A549 (cell line): Measurements from ENCODE around the gene FXYD3. TPM values are rescaled to one million over a fixed set of nuclear protein-coding genes. Genes with fewer than 3 reads are reported as not detected.

Experiments used
- ATAC-seq, 2 experiments: fragments of 200-7000 bp in 1 of 2; fragments of >200 bp in 1 of 2; cut with Nextera tagmentation in 1 of 2; cut with Tn5 transposase in 1 of 2; 3 replicates each; pipeline versions ENCODE4 v1.8.0 to v1.9.1; 2018 to 2020; ENCODE audit warnings: mild to moderate bottlenecking in 1 of 2, moderate library complexity in 1 of 2
- CTCF ChIA-PET: fragments of 300-600 bp; sonication (Branson Sonifier 250); formaldehyde crosslinking; extraction: SDS; loops from one replicate; lab custom pipeline; 2021; ENCODE audit warnings: antibody characterized with exemption, inconsistent platforms; lab: Yijun Ruan, JAX
- POLR2A ChIA-PET: fragments of 350-600 bp; formaldehyde crosslinking; extraction: SDS; loops from one replicate; lab custom pipeline; 2021; ENCODE audit warnings: antibody characterized with exemption, inconsistent platforms; lab: Yijun Ruan, JAX
- DNase-seq, 2 experiments: peaks; one replicate each; pipeline versions ENCODE4 v3.0.0 to v3.0.0-alpha.2; 2011 to 2016; ENCODE audit warnings: low read depth in 1 of 2, low spot score in 1 of 2
- FAIRE-seq: peaks from 2 replicates; lab custom pipeline; 2011; peaks lifted over from hg19 to GRCh38; lab: Jason Lieb, UNC
- H3K27ac ChIP-seq, 2 experiments: fragments of >200 bp; sonication (Bioruptor Twin); formaldehyde crosslinking; 3 replicates each; pipeline ENCODE4 v1.5.1; 2016 to 2017
- H3K4me1 ChIP-seq: fragments of >200 bp; sonication (Bioruptor Twin); formaldehyde crosslinking; 3 replicates; pipeline ENCODE4 v1.6.1; 2016
- H3K4me2 ChIP-seq: fragments of >200 bp; sonication (Bioruptor Twin); formaldehyde crosslinking; 3 replicates; pipeline ENCODE4 v1.6.1; 2016
- H3K4me3 ChIP-seq: fragments of >200 bp; sonication (Bioruptor Twin); formaldehyde crosslinking; 3 replicates; pipeline ENCODE4 v1.5.1; 2016
- H3K9me3 ChIP-seq: fragments of >200 bp; sonication (Bioruptor Twin); formaldehyde crosslinking; 3 replicates; pipeline ENCODE4 v1.6.1; 2016
- BHLHE40 ChIP-seq: IDR thresholded peaks from 2 replicates; pipeline ENCODE4 v1.6.1; 2012; ENCODE audit warnings: low read depth, low read length, inconsistent platforms
- CBX2 ChIP-seq: fragments of 200-600 bp; sonication (generic); IDR thresholded peaks from 2 replicates; pipeline ENCODE4 v1.6.1; 2016; ENCODE audit warnings: low read depth, mild to moderate bottlenecking, borderline replicate concordance
- CEBPB ChIP-seq, 2 experiments: fragments of >200 bp in 1 of 2; sonication (Bioruptor Twin) in 1 of 2; formaldehyde crosslinking in 1 of 2; IDR thresholded peaks; 2 replicates each; pipeline ENCODE4 v1.6.1; 2012 to 2016
- CHD2 ChIP-seq: fragments of 150-350 bp; IDR thresholded peaks from 2 replicates; pipeline ENCODE4 v1.6.1; 2014; ENCODE audit warnings: low read length; ENCODE audit not compliant: partially characterized antibody
- EHF ChIP-seq: fragments of 250-450 bp; sonication (Bioruptor Pico); IDR thresholded peaks from 2 replicates; pipeline ENCODE4 v1.5.0; 2020; ENCODE audit warnings: mild to moderate bottlenecking
- EP300 ChIP-seq, 2 experiments: fragments of >200 bp; sonication (Bioruptor Twin); formaldehyde crosslinking; IDR thresholded peaks; 2 replicates in 1 of 2; 3 replicates in 1 of 2; pipeline ENCODE4 v1.6.1; 2016 to 2017
- FOSB ChIP-seq: fragments of 250-450 bp; sonication (Bioruptor Pico); IDR thresholded peaks from 2 replicates; pipeline ENCODE4 v1.5.0; 2020; ENCODE audit warnings: mild to moderate bottlenecking, moderate library complexity
- FOSL2 ChIP-seq, 2 experiments: fragments of 450-650 bp in 1 of 2; fragments of >200 bp in 1 of 2; sonication (Bioruptor Twin) in 1 of 2; formaldehyde crosslinking; IDR thresholded peaks; 2 replicates each; pipeline versions ENCODE4 v1.5.0 to v1.6.1; 2016 to 2020; ENCODE audit warnings: mild to moderate bottlenecking in 1 of 2, moderate library complexity in 1 of 2
- FOXS1 ChIP-seq: fragments of 250-450 bp; sonication (Bioruptor Pico); IDR thresholded peaks from 2 replicates; pipeline ENCODE4 v1.5.0; 2020; ENCODE audit warnings: mild to moderate bottlenecking, moderate library complexity
- GATA3 ChIP-seq: IDR thresholded peaks from 2 replicates; pipeline ENCODE4 v1.6.1; 2012; ENCODE audit warnings: borderline replicate concordance
- HEYL ChIP-seq: fragments of 250-450 bp; sonication (Bioruptor Pico); IDR thresholded peaks from 2 replicates; pipeline ENCODE4 v1.8.0; 2021; ENCODE audit warnings: mild to moderate bottlenecking, moderate library complexity
- HOXB5 ChIP-seq: fragments of 250-450 bp; sonication (Bioruptor Pico); IDR thresholded peaks from 2 replicates; pipeline ENCODE4 v1.5.0; 2020; ENCODE audit warnings: mild to moderate bottlenecking, moderate library complexity
- JUNB ChIP-seq: fragments of >200 bp; sonication (Bioruptor Twin); formaldehyde crosslinking; IDR thresholded peaks from 2 replicates; pipeline ENCODE4 v1.6.1; 2016
- KDM1A ChIP-seq: fragments of 200-600 bp; sonication (generic); IDR thresholded peaks from 2 replicates; pipeline ENCODE4 v1.6.1; 2016; ENCODE audit warnings: low read depth, mild to moderate bottlenecking
- MYC ChIP-seq: IDR thresholded peaks from 2 replicates; pipeline ENCODE4 v1.6.1; 2012; ENCODE audit warnings: mild to moderate bottlenecking, inconsistent platforms, low read length, improper control_type of control experiment, borderline replicate concordance
- RAD21 ChIP-seq, 2 experiments: fragments of >200 bp in 1 of 2; sonication (Bioruptor Twin) in 1 of 2; formaldehyde crosslinking in 1 of 2; IDR thresholded peaks in 1 of 2; conservative IDR thresholded peaks in 1 of 2; 2 replicates in 1 of 2; 3 replicates in 1 of 2; pipeline ENCODE4 v1.6.1; 2012 to 2018; ENCODE audit warnings: inconsistent platforms in 1 of 2
- TP53 ChIP-seq: fragments of 250-450 bp; sonication (Bioruptor Pico); IDR thresholded peaks from 2 replicates; pipeline ENCODE4 v1.5.0; 2021; ENCODE audit warnings: mild to moderate bottlenecking, moderate library complexity
- ZC3H11A ChIP-seq: fragments of 450-650 bp; IDR thresholded peaks from 2 replicates; pipeline ENCODE4 v1.6.1; 2014; ENCODE audit warnings: antibody characterized with exemption, mild to moderate bottlenecking
- ZFP36 ChIP-seq: fragments of 450-650 bp; IDR thresholded peaks from 2 replicates; pipeline ENCODE4 v1.6.1; 2014; ENCODE audit warnings: borderline replicate concordance; ENCODE audit not compliant: partially characterized antibody
- WGBS: methylation state at CpG from one replicate; pipeline ENCODE4 v1.1.6; 2017; ENCODE audit errors: missing lambda C conversion rate; 5-methylcytosine and 5-hydroxymethylcytosine counted together
- polyA plus RNA-seq, 4 experiments: library from polyadenylated mRNA; depleted of rRNA in 3 of 4; stranded (reverse); fragments of >200 nt; fragmentation: RNase III in 1 of 4; extraction: RNeasy Plus Mini Kit Qiagen cat#74134 plus additional on column Dnase treatment in 1 of 4; gene quantifications; 2 replicates in 3 of 4; 3 replicates in 1 of 4; pipeline ENCODE4 v1.2.3, GENCODE V29; 2011 to 2017
- TF ChIP-seq, protein P1 (sequence below): IDR thresholded peaks from 2 replicates; pipeline ENCODE4 v1.6.1; 2012
- TF ChIP-seq, protein P2 (sequence below): fragments of 250-450 bp; sonication (Bioruptor Pico); IDR thresholded peaks from 2 replicates; pipeline ENCODE4 v1.5.0; 2020; ENCODE audit warnings: low read depth, mild to moderate bottlenecking, moderate library complexity

Gene FXYD3
- polyA plus RNA-seq, 2 of the 4 experiments (the other 2 are of a cell fraction), result 0.32 TPM; not detected in 1

- no peak for FAIRE-seq
- Histone ChIP-seq H3K27ac (no peak overlapping the region), H3K4me2 (no peak overlapping the region), H3K9me3 (no peaks in the 10 kb centered on the region), H3K4me3 (no peak overlapping the region), H3K4me1 (peaks cover 24% of the 10 kb centered on the region)
- ChIA-PET CTCF (interaction anchor here (0.5 to 6.9 kb wide), 10 partner anchors 16 to 168 kb away, joined by 3 to 148 read pairs (median 4); partner anchors contain the start of genes FXYD1 and LGI4), POLR2A (no interaction called here)
- WGBS, result 90% methylated on average over 9 of the region's 9 CpGs
- ATAC-seq, result no peak
- no peak for TF ChIP-seq TP53 (CRISPR knock-in tag)
- TF ChIP-seq GATA3, result no peak
- TF ChIP-seq KDM1A, result no peak
- TF ChIP-seq CEBPB (IDR thresholded peaks at IDR 0.05), result no peak
- TF ChIP-seq BHLHE40, result no peak
- no peak for TF ChIP-seq JUNB
- TF ChIP-seq CHD2, result no peak
- no peak for TF ChIP-seq HEYL
- TF ChIP-seq HOXB5, result no peak
- no peak for DNase-seq
These were observed 4.0 kb downstream of the FXYD3 start for GRCh38 chr19:35119578-35120155.

GRCh38 chr19:35120492-35120891 lies 4.9 kb downstream of the FXYD3 start:
- WGBS, result 65% methylated on average over 7 of the region's 7 CpGs

GRCh38 chr19:35120898-35121297 lies 5.3 kb downstream of the FXYD3 start:
- FAIRE-seq, result no peak
- H3K27ac ChIP-seq, result no peak overlapping the region
- ChIA-PET CTCF (interaction anchor here (1.1 to 7.6 kb wide), 6 partner anchors 15 to 77 kb away, joined by 3 to 148 read pairs (median 8); partner anchors contain the start of genes FXYD1 and LGI4), POLR2A (no interaction called here)
- WGBS, result 61% methylated on average over 7 of the region's 7 CpGs
- no peak for ATAC-seq
- no peak overlapping the region for H3K4me3 ChIP-seq
- no peaks in the 10 kb centered on the region for H3K9me3 ChIP-seq
- peak overlapping the region; percentile 19; the same call in 1 of the 3 replicates for H3K4me2 ChIP-seq
- H3K4me1 ChIP-seq, result peaks cover 22% of the 10 kb centered on the region
- TF ChIP-seq MYC (no peak), FOSB (CRISPR knock-in tag) (no peak), EP300 (IDR thresholded peaks at IDR 0.05) (no peak), RAD21 (conservative IDR thresholded peaks at IDR 0.05 in 1 of 2, IDR thresholded peaks at IDR 0.05 in 1 of 2) (no peak), ZC3H11A (no peak), CBX2 (no peak), ZFP36 (no peak)
- TF ChIP-seq, protein P1, sequence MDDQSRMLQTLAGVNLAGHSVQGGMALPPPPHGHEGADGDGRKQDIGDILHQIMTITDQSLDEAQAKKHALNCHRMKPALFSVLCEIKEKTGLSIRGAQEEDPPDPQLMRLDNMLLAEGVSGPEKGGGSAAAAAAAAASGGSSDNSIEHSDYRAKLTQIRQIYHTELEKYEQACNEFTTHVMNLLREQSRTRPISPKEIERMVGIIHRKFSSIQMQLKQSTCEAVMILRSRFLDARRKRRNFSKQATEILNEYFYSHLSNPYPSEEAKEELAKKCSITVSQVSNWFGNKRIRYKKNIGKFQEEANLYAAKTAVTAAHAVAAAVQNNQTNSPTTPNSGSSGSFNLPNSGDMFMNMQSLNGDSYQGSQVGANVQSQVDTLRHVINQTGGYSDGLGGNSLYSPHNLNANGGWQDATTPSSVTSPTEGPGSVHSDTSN, result no peak
- TF ChIP-seq, protein P2, sequence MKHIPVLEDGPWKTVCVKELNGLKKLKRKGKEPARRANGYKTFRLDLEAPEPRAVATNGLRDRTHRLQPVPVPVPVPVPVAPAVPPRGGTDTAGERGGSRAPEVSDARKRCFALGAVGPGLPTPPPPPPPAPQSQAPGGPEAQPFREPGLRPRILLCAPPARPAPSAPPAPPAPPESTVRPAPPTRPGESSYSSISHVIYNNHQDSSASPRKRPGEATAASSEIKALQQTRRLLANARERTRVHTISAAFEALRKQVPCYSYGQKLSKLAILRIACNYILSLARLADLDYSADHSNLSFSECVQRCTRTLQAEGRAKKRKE (CRISPR knock-in tag), result no peak
- DNase-seq, result no peak

More at GRCh38 chr19:35120492-35120891, 4.9 kb downstream of the FXYD3 start:
- DNase-seq (peak in 1 of 2 experiments; percentile 57), ATAC-seq (no peak), FAIRE-seq (no peak)
- ChIA-PET POLR2A (no interaction called here), CTCF (interaction anchor here (0.5 to 6.9 kb wide), 5 partner anchors 15 to 77 kb away, joined by 3 to 148 read pairs (median 4); partner anchors contain the start of genes FXYD1 and LGI4)
- TF ChIP-seq, protein P1, result no peak
- TF ChIP-seq EHF (CRISPR knock-in tag) (no peak), FOXS1 (CRISPR knock-in tag) (no peak), FOSL2 (IDR thresholded peaks at IDR 0.05) (no peak), FOSL2 (CRISPR knock-in tag; IDR thresholded peaks at IDR 0.05) (0 out of 2 replicates have a peak, but pooled peaks have one; percentile 6)
- H3K4me1 ChIP-seq, result peaks cover 22% of the 10 kb centered on the region
- H3K27ac ChIP-seq, result no peak overlapping the region
- H3K4me3 ChIP-seq, result no peak overlapping the region
- peak overlapping the region; percentile 19; the same call in 1 of the 3 replicates for H3K4me2 ChIP-seq
- no peaks in the 10 kb centered on the region for H3K9me3 ChIP-seq
